K562 (cell line): ENCODE data around the gene UBASH3B. TPM values are rescaled to one million over a fixed set of nuclear protein-coding genes. Genes with fewer than 3 reads are reported as not detected.

Experiments
- ATAC-seq: fragments of 200-7000 bp; cut with Tn5 transposase; 3 replicates; pipeline ENCODE4 v1.9.1; 2020; ENCODE audit warnings: moderate library complexity
- BruUV-seq: library from RNA; stranded (reverse); fragments of 400-500 nt; replicated peaks from 2 replicates; lab custom pipeline; 2021; lab: Mats Ljungman, UMichigan
- CTCF ChIA-PET: fragments of 300-600 bp; formaldehyde crosslinking; extraction: SDS; loops from one replicate; lab custom pipeline; 2021; ENCODE audit warnings: low intra/inter-chr PET ratio; lab: Yijun Ruan, JAX
- POLR2A ChIA-PET: fragments of 300-600, 350-650 bp; sonication (Branson Sonifier 250); formaldehyde crosslinking; extraction: SDS; loops from one replicate; lab custom pipeline; 2021; ENCODE audit warnings: antibody characterized with exemption, inconsistent platforms; lab: Yijun Ruan, JAX
- DNase-seq, 4 experiments: peaks; one replicate each; pipeline versions ENCODE4 v3.0.0 to v3.0.0-alpha.2; 2011 to 2018; ENCODE audit warnings: low spot score in 3 of 4, mixed read lengths in 3 of 4; ENCODE audit errors: extremely low read depth in 1 of 4
- FAIRE-seq: peaks from 2 replicates; lab custom pipeline; 2011; peaks lifted over from hg19 to GRCh38; lab: Jason Lieb, UNC
- H2AFZ ChIP-seq: 2 replicates; pipeline ENCODE4 v1.6.0; 2011; ENCODE audit warnings: low read depth, low read length, control low read depth, inconsistent platforms
- H3K27ac ChIP-seq: fragments of 200-600 bp; 3 replicates; pipeline ENCODE4 v1.8.0; 2011; ENCODE audit warnings: low read depth, mild to moderate bottlenecking, control low read depth, inconsistent platforms, low read length, moderate library complexity, mixed read lengths; ENCODE audit errors: extremely low read depth
- H3K27me3 ChIP-seq, 2 experiments: fragments of 300-600 bp in 1 of 2; 2 replicates in 1 of 2; 3 replicates in 1 of 2; pipeline versions ENCODE4 v1.6.0 to v1.8.0; 2011; ENCODE audit warnings: inconsistent platforms in 2 of 2, low read length in 2 of 2, mild to moderate bottlenecking in 1 of 2, mixed read lengths in 1 of 2, moderate library complexity in 1 of 2; ENCODE audit not compliant: control insufficient read depth in 2 of 2, insufficient read depth in 2 of 2
- H3K36me3 ChIP-seq: fragments of 300-600 bp; 3 replicates; pipeline ENCODE4 v1.8.0; 2011; ENCODE audit warnings: mild to moderate bottlenecking, low read length, inconsistent platforms; ENCODE audit not compliant: control insufficient read depth, insufficient read depth
- H3K4me1 ChIP-seq, 2 experiments: fragments of 200-600 bp in 1 of 2; replicated peaks in 1 of 2; 2 replicates in 1 of 2; 3 replicates in 1 of 2; pipeline versions ENCODE4 v1.5.1 to v1.8.0; 2011; ENCODE audit warnings: inconsistent platforms in 2 of 2, low read length in 2 of 2, mild to moderate bottlenecking in 1 of 2, mixed read lengths in 1 of 2, moderate library complexity in 1 of 2; ENCODE audit not compliant: control insufficient read depth in 2 of 2, insufficient read depth in 2 of 2
- H3K4me2 ChIP-seq: 2 replicates; pipeline ENCODE4 v1.6.1; 2011; ENCODE audit warnings: low read length, control low read depth, inconsistent platforms, mixed read lengths; ENCODE audit not compliant: insufficient read depth
- H3K4me3 ChIP-seq: fragments of 200-600 bp; sonication (generic), shearing (Covaris generic); 2 replicates; pipeline ENCODE4 v1.5.1; 2016; ENCODE audit warnings: control low read depth, inconsistent platforms
- H3K79me2 ChIP-seq: fragments of 200-600 bp; 3 replicates; pipeline ENCODE4 v1.8.0; 2011; ENCODE audit warnings: low read length, inconsistent platforms; ENCODE audit not compliant: control insufficient read depth, insufficient read depth
- H3K9ac ChIP-seq, 2 experiments: 2 replicates each; pipeline versions ENCODE4 v1.6.0 to v1.6.1; 2011; ENCODE audit warnings: low read depth in 2 of 2, low read length in 2 of 2, control low read depth in 1 of 2, inconsistent platforms in 1 of 2, mild to moderate bottlenecking in 1 of 2, mixed read lengths in 1 of 2; ENCODE audit not compliant: insufficient read depth in 1 of 2
- H3K9me1 ChIP-seq: one replicate; pipeline ENCODE4 v1.6.0; 2011; ENCODE audit warnings: inconsistent platforms, mild to moderate bottlenecking, low read length, moderate library complexity; ENCODE audit not compliant: control insufficient read depth, insufficient read depth
- H3K9me3 ChIP-seq: replicated peaks from 2 replicates; pipeline ENCODE4 v1.5.1; 2011; ENCODE audit warnings: low read depth, low read length, inconsistent platforms; ENCODE audit not compliant: control insufficient read depth, insufficient read depth
- H4K20me1 ChIP-seq: replicated peaks from 2 replicates; pipeline ENCODE4 v1.6.1; 2011; ENCODE audit warnings: low read length, inconsistent platforms, mixed read lengths; ENCODE audit not compliant: control insufficient read depth, insufficient read depth
- DDX20 ChIP-seq: fragments of 450-650 bp; IDR thresholded peaks from 2 replicates; pipeline ENCODE4 v1.6.1; 2016; ENCODE audit warnings: missing genetic modification characterization, low read depth, mild to moderate bottlenecking, missing compliant biosample characterization, moderate library complexity
- E2F1 ChIP-seq: sonication (generic); formaldehyde crosslinking; IDR thresholded peaks from 2 replicates; pipeline ENCODE4 v1.8.1; 2023; ENCODE audit warnings: mild to moderate bottlenecking, missing genetic modification reagents, moderate library complexity
- NFIX ChIP-seq: fragments of 250-450 bp; sonication (Bioruptor Pico); IDR thresholded peaks from 2 replicates; pipeline ENCODE4 v1.4.0; 2020; ENCODE audit warnings: low read depth, mild to moderate bottlenecking, moderate library complexity
- PHF8 ChIP-seq: fragments of 200-600 bp; sonication (generic); IDR thresholded peaks from 2 replicates; pipeline ENCODE4 v1.6.1; 2012; ENCODE audit warnings: mixed run types, mild to moderate bottlenecking, inconsistent platforms, low read length, moderate library complexity, borderline replicate concordance
- PRDM10 ChIP-seq: fragments of 450-650 bp; IDR thresholded peaks from 2 replicates; pipeline ENCODE4 v1.6.1; 2018; ENCODE audit not compliant: partially characterized antibody
- SMARCC2 ChIP-seq: fragments of 450-650 bp; IDR thresholded peaks from 2 replicates; pipeline ENCODE4 v1.6.1; 2017; ENCODE audit warnings: antibody characterized with exemption, moderate library complexity, mild to moderate bottlenecking, low read depth
- ZKSCAN1 ChIP-seq: fragments of 150-350 bp; IDR thresholded peaks from 2 replicates; pipeline ENCODE4 v1.6.1; 2016; ENCODE audit warnings: low read depth, low read length
- ZNF239 ChIP-seq: fragments of 250-450 bp; sonication (Bioruptor Pico); IDR thresholded peaks from 2 replicates; pipeline ENCODE4 v1.4.0; 2020; ENCODE audit warnings: mild to moderate bottlenecking
- WGBS: fragments of 100-300 bp; shearing (Covaris generic); methylation state at CpG from one replicate; pipeline ENCODE4 v1.1.6; 2016; ENCODE audit warnings: low coverage, mixed read lengths; ENCODE audit not compliant: insufficient coverage; ENCODE audit errors: missing lambda C conversion rate; 5-methylcytosine and 5-hydroxymethylcytosine counted together
- in situ Hi-C: fragments of 300-500 bp; cut with MboI; formaldehyde crosslinking; loops from 4 replicates; pipeline ENCODE4 v1.15.0; 2018; ENCODE audit warnings: inconsistent platforms, mixed read lengths
- intact Hi-C: fragments of 100-400 bp; cut with micrococcal nuclease; formaldehyde crosslinking; loops from 2 replicates; pipeline ENCODE4 v1.14.2; 2022
- polyA plus RNA-seq, 8 experiments: library from polyadenylated mRNA; depleted of rRNA in 4 of 8; stranded (reverse) in 5 of 8; unstranded in 3 of 8; fragments of >200 nt; fragmentation: Nextera tagmentation in 2 of 8; fragmentation: Illumina TruSeq in 1 of 8; extraction: Ambion mirVana in 2 of 8; extraction: Trizol in 1 of 8; gene quantifications; 2 replicates each; pipeline versions ENCODE4 v1.2.1 to v1.2.3, GENCODE V29; 2011 to 2014; ENCODE audit warnings: inconsistent platforms in 1 of 8, missing spikeins in 1 of 8
- total RNA-seq, 7 experiments: library from RNA; depleted of rRNA in 6 of 7; stranded (reverse); fragments of >200 nt in 6 of 7; fragmentation: Illumina TruSeq in 2 of 7; extraction: Trizol in 2 of 7; gene quantifications; 2 replicates each; pipeline versions ENCODE4 v1.2.1 to v1.2.3, GENCODE V29; 2011 to 2021; ENCODE audit warnings: low replicate concordance in 1 of 7

The UBASH3B gene
- total and polyA plus RNA-seq, 9 of the 15 experiments (the other 6 are each of a cell fraction or from before 2014, with no cell fraction given): 0.01 to 0.31 (median 0.08) TPM; not detected in 2

GRCh38 chr11:122747351-122747781 lies 91.8 kb downstream of the UBASH3B start:
- Histone ChIP-seq H3K9me3 (no peaks in the 10 kb centered on the region), H4K20me1 (no peaks in the 10 kb centered on the region; the same call in 1 of the 2 replicates), H3K4me3 (no peak overlapping the region), H3K9me1 (no peaks in the 10 kb centered on the region), H3K36me3 (no peaks in the 10 kb centered on the region), H3K79me2 (no peaks in the 10 kb centered on the region), H3K4me1 (no peaks in the 10 kb centered on the region), H3K27ac (no peak overlapping the region), H3K27me3 (peaks cover 5 to 40% of the 10 kb centered on the region in 2 experiments), H3K4me2 (no peak overlapping the region), H2AFZ (no peak overlapping the region), H3K9ac (no peak overlapping the region)
- WGBS: 2% methylated on average over 5 of the region's 5 CpGs
- FAIRE-seq: no peak
- ChIA-PET POLR2A (interaction anchor here (0.6 kb wide), 1 partner anchor 1050 kb away, joined by 3 read pairs; no protein-coding TSS in a partner anchor), CTCF (no interaction called here)
- in situ Hi-C loops (no loop called here), intact Hi-C loops (no loop called here)
- DNase-seq: no peak
- no TSS peak for BruUV-seq
- no peak for ATAC-seq
- TF ChIP-seq ZNF239 (CRISPR knock-in tag): no peak
- TF ChIP-seq PRDM10: no peak
- no peak for TF ChIP-seq SMARCC2
- no peak for TF ChIP-seq NFIX (CRISPR knock-in tag)
- TF ChIP-seq E2F1 (CRISPR knock-in tag): no peak
- TF ChIP-seq PHF8: no peak
- TF ChIP-seq ZKSCAN1: no peak
- no peak for TF ChIP-seq DDX20 (tag)
